ENCODE data around the gene NDUFB2.

- TF ChIP-seq ZNF395 (CRISPR knock-in tag; IDR thresholded peaks at IDR 0.05) (no peak), E2F5 (CRISPR knock-in tag; IDR thresholded peaks at IDR 0.05) (no peak), TFE3 (CRISPR knock-in tag; IDR thresholded peaks at IDR 0.05) (no peak), CEBPB (tag; IDR thresholded peaks at IDR 0.05) (no peak), FOXK2 (conservative IDR thresholded peaks at IDR 0.05 in 1 of 2, IDR thresholded peaks at IDR 0.05 in 1 of 2; ENCODE audit: low read depth in 2 of 2) (no peak), ZNF253 (CRISPR knock-in tag; conservative IDR thresholded peaks at IDR 0.05) (no peak), HDAC1 (IDR thresholded peaks at IDR 0.05) (no peak), ELF1 (tag; IDR thresholded peaks at IDR 0.05) (no peak), NELFE (IDR thresholded peaks at IDR 0.05; ENCODE audit: insufficient read depth, insufficient read length) (no peak), ZNF436 (CRISPR knock-in tag; IDR thresholded peaks at IDR 0.05) (no peak), HDAC3 (IDR thresholded peaks at IDR 0.05; ENCODE audit: borderline replicate concordance, partially characterized antibody) (no peak), CBX8 (IDR thresholded peaks at IDR 0.05; ENCODE audit: borderline replicate concordance, extremely low read depth, low read depth, low read length, poor library complexity, severe bottlenecking) (no peak)
- TF ChIP-seq, protein P1, sequence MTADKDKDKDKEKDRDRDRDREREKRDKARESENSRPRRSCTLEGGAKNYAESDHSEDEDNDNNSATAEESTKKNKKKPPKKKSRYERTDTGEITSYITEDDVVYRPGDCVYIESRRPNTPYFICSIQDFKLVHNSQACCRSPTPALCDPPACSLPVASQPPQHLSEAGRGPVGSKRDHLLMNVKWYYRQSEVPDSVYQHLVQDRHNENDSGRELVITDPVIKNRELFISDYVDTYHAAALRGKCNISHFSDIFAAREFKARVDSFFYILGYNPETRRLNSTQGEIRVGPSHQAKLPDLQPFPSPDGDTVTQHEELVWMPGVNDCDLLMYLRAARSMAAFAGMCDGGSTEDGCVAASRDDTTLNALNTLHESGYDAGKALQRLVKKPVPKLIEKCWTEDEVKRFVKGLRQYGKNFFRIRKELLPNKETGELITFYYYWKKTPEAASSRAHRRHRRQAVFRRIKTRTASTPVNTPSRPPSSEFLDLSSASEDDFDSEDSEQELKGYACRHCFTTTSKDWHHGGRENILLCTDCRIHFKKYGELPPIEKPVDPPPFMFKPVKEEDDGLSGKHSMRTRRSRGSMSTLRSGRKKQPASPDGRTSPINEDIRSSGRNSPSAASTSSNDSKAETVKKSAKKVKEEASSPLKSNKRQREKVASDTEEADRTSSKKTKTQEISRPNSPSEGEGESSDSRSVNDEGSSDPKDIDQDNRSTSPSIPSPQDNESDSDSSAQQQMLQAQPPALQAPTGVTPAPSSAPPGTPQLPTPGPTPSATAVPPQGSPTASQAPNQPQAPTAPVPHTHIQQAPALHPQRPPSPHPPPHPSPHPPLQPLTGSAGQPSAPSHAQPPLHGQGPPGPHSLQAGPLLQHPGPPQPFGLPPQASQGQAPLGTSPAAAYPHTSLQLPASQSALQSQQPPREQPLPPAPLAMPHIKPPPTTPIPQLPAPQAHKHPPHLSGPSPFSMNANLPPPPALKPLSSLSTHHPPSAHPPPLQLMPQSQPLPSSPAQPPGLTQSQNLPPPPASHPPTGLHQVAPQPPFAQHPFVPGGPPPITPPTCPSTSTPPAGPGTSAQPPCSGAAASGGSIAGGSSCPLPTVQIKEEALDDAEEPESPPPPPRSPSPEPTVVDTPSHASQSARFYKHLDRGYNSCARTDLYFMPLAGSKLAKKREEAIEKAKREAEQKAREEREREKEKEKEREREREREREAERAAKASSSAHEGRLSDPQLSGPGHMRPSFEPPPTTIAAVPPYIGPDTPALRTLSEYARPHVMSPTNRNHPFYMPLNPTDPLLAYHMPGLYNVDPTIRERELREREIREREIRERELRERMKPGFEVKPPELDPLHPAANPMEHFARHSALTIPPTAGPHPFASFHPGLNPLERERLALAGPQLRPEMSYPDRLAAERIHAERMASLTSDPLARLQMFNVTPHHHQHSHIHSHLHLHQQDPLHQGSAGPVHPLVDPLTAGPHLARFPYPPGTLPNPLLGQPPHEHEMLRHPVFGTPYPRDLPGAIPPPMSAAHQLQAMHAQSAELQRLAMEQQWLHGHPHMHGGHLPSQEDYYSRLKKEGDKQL (CRISPR knock-in tag; IDR thresholded peaks at IDR 0.05; ENCODE audit: borderline replicate concordance) = no peak
- TF ChIP-seq, protein P2, sequence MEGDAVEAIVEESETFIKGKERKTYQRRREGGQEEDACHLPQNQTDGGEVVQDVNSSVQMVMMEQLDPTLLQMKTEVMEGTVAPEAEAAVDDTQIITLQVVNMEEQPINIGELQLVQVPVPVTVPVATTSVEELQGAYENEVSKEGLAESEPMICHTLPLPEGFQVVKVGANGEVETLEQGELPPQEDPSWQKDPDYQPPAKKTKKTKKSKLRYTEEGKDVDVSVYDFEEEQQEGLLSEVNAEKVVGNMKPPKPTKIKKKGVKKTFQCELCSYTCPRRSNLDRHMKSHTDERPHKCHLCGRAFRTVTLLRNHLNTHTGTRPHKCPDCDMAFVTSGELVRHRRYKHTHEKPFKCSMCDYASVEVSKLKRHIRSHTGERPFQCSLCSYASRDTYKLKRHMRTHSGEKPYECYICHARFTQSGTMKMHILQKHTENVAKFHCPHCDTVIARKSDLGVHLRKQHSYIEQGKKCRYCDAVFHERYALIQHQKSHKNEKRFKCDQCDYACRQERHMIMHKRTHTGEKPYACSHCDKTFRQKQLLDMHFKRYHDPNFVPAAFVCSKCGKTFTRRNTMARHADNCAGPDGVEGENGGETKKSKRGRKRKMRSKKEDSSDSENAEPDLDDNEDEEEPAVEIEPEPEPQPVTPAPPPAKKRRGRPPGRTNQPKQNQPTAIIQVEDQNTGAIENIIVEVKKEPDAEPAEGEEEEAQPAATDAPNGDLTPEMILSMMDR (IDR thresholded peaks at IDR 0.05 in 2 of 3, conservative IDR thresholded peaks at IDR 0.05 in 1 of 3; ENCODE audit: insufficient read depth in 2 of 3, low read depth in 1 of 3, low read length in 3 of 3) = no peak
Observed at GRCh38 chr7:140688341-140688740, 8.2 kb upstream of the NDUFB2 start.

All from K562 (cell line).